ENCODE measurements around the gene ZNF532. TPM values are rescaled to one million over a fixed set of nuclear protein-coding genes. Genes with fewer than 3 reads are reported as not detected.

Gene ZNF532
- total and polyA plus RNA-seq, 2 donors (not counting 3 experiments of a cell fraction or from before 2014, with no cell fraction given), result 42.3 to 70.1 TPM

DNA sequence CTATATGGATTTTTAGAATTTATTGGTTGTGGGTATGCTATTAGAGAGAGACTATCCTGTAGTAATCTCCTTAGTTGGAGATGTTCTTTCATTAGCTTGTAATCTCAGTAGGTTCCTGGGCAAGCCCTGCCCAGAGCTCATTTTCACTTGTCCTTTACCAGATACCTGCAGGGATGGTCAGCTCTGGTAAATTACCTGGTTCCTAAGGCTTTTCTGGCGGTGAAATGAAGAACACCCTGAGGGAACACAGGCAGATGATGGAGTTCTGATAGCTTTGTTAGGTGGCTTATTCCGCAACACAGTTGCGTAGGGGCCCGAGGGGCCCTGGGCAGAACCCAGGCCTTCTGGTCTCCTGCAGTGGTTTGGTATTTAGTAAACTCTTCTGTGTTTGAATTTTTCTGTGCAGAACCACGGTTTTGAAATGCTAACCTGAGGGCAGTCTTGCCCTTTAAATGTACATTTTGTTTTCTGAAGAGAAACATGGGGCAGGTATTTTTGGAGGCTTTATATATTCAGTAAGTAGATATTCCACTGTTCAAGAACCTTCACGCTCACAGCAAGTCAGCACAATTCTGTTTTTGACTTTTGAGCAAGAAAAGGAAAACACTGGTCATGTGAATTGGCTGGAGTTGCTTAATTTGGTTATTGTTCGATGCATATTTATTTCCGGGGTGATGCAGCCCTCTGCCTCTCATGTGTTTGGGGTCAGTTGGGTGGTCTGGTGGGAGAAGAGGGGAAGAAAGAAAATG is 22.4 kb downstream of the ZNF532 start:
- intact Hi-C loops (cut with micrococcal nuclease) (loop anchor here (1.0 to 2.0 kb wide), 6 partner anchors 20 to 170 kb away; no protein-coding TSS in a partner anchor), dilution Hi-C loops (cut with MboI; ENCODE audit: extremely low pct_ligation_motif_present, low sequenced_read_pairs) (no loop called here)
- Histone ChIP-seq H3K9me3 (replicated peaks; ENCODE audit: control insufficient read depth, insufficient read depth, low read length) (no peaks in the 10 kb centered on the region), H3K27ac (ENCODE audit: insufficient read depth, low read depth, low read length) (peak overlapping the region; percentile 43), H3K79me2 (ENCODE audit: control insufficient read depth, insufficient read depth, low read length) (no peaks in the 10 kb centered on the region), H3K9ac (replicated peaks; ENCODE audit: extremely low read depth, insufficient read depth, low read length) (no peak overlapping the region), H3K9me1 (replicated peaks; ENCODE audit: control insufficient read depth, extremely low read depth, insufficient read depth, low read length) (no peaks in the 10 kb centered on the region), H3K4me1 (ENCODE audit: control insufficient read depth, extremely low read depth, insufficient read depth, low read length) (peaks cover 18% of the 10 kb centered on the region), H3K27me3 (ENCODE audit: control insufficient read depth in 2 of 2, insufficient read depth in 2 of 2, low read length in 2 of 2) (no peaks in the 10 kb centered on the region), H3K4me2 (ENCODE audit: insufficient read depth, low read length) (peak overlapping the region; percentile 32), H3K4me3 (replicated peaks in 1 of 3; ENCODE audit: insufficient read depth in 1 of 3, low read depth in 1 of 3, low read length in 3 of 3) (no peak overlapping the region), H2AFZ (ENCODE audit: low read depth, low read length) (no peak overlapping the region), H4K20me1 (replicated peaks; ENCODE audit: control insufficient read depth, extremely low read depth, insufficient read depth, low read length) (peaks cover 2% of the 10 kb centered on the region), H3K36me3 (ENCODE audit: control insufficient read depth in 2 of 2, extremely low read depth in 1 of 2, insufficient read depth in 2 of 2, low read length in 2 of 2) (no peaks in the 10 kb centered on the region)
- FAIRE-seq (no peak), DNase-seq (ENCODE audit: low read depth, low spot score) (no peak)
- POLR2A ChIA-PET, result no interaction called here
- CTCF ChIA-PET, result interaction anchor here (0.7 to 1.5 kb wide), 5 partner anchors 20 to 184 kb away, joined by 3 to 4 read pairs (median 4); no protein-coding TSS in a partner anchor
- BruUV-seq (replicated peaks), result no TSS peak
- TF ChIP-seq POLR2A (IDR thresholded peaks at IDR 0.05; ENCODE audit: low read depth, low read length), result no peak
- no peak for TF ChIP-seq JUN (IDR thresholded peaks at IDR 0.05; ENCODE audit: borderline replicate concordance, insufficient read depth, insufficient read length, low read depth)
- TF ChIP-seq, protein P1, sequence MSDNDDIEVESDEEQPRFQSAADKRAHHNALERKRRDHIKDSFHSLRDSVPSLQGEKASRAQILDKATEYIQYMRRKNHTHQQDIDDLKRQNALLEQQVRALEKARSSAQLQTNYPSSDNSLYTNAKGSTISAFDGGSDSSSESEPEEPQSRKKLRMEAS (IDR thresholded peaks at IDR 0.05; ENCODE audit: insufficient read depth, insufficient read length), result no peak

DNA sequence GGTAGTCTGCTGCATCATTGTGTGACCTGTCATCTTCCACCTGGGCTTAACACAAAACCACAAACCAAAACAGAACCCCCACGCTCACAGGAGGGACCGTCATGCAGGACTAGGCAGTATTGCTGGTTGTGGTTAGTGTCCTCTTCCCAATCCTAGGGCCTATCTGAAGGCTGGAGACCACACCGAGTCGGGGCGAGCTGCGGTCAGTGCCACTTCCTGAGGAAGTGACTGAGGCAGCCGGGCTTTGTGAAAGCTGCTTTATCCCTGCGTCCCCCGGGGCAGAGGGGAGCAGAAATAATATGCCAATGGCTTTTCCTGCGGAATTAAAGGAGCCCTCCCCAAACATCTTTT is 22.9 kb downstream of the ZNF532 start:
- FAIRE-seq (peak; percentile 89), DNase-seq (ENCODE audit: low read depth, low spot score) (peak; percentile 78)
- Histone ChIP-seq H3K4me1 (ENCODE audit: control insufficient read depth, extremely low read depth, insufficient read depth, low read length) (peaks cover 18% of the 10 kb centered on the region), H3K9me1 (replicated peaks; ENCODE audit: control insufficient read depth, extremely low read depth, insufficient read depth, low read length) (no peaks in the 10 kb centered on the region), H3K9me3 (replicated peaks; ENCODE audit: control insufficient read depth, insufficient read depth, low read length) (no peaks in the 10 kb centered on the region), H3K27me3 (ENCODE audit: control insufficient read depth in 2 of 2, insufficient read depth in 2 of 2, low read length in 2 of 2) (no peaks in the 10 kb centered on the region), H3K79me2 (ENCODE audit: control insufficient read depth, insufficient read depth, low read length) (no peaks in the 10 kb centered on the region), H4K20me1 (replicated peaks; ENCODE audit: control insufficient read depth, extremely low read depth, insufficient read depth, low read length) (peaks cover 2% of the 10 kb centered on the region), H3K4me2 (ENCODE audit: insufficient read depth, low read length) (peak overlapping the region; percentile 32), H2AFZ (ENCODE audit: low read depth, low read length) (no peak overlapping the region), H3K4me3 (replicated peaks in 1 of 3; ENCODE audit: insufficient read depth in 1 of 3, low read depth in 1 of 3, low read length in 3 of 3) (no peak overlapping the region), H3K27ac (ENCODE audit: insufficient read depth, low read depth, low read length) (peak overlapping the region; percentile 43), H3K36me3 (ENCODE audit: control insufficient read depth in 2 of 2, extremely low read depth in 1 of 2, insufficient read depth in 2 of 2, low read length in 2 of 2) (no peaks in the 10 kb centered on the region), H3K9ac (replicated peaks; ENCODE audit: extremely low read depth, insufficient read depth, low read length) (no peak overlapping the region)
- BruUV-seq (replicated peaks), result no TSS peak
- CTCF ChIA-PET, result interaction anchor here (0.6 to 1.5 kb wide), 6 partner anchors 21 to 183 kb away, joined by 3 to 4 read pairs (median 4); no protein-coding TSS in a partner anchor
- intact Hi-C loops (cut with micrococcal nuclease), result loop anchor here (1.0 to 2.0 kb wide), 5 partner anchors 21 to 170 kb away; no protein-coding TSS in a partner anchor
- dilution Hi-C loops (cut with MboI; ENCODE audit: extremely low pct_ligation_motif_present, low sequenced_read_pairs), result no loop called here
- POLR2A ChIA-PET, result no interaction called here
- TF ChIP-seq POLR2A (IDR thresholded peaks at IDR 0.05; ENCODE audit: low read depth, low read length) (peak; percentile 42), GATA2 (IDR thresholded peaks at IDR 0.05; ENCODE audit: insufficient read depth, insufficient read length, low read depth, low read length) (peak; percentile 75), JUN (IDR thresholded peaks at IDR 0.05; ENCODE audit: borderline replicate concordance, insufficient read depth, insufficient read length, low read depth) (peak; percentile 33), POLR2AphosphoS5 (IDR thresholded peaks at IDR 0.05; ENCODE audit: insufficient read depth, low read depth, low read length) (peak; percentile 86), EZH2 (IDR thresholded peaks at IDR 0.05; ENCODE audit: borderline replicate concordance, low read depth, low read length, severe bottlenecking) (no peak), FOS (IDR thresholded peaks at IDR 0.05; ENCODE audit: borderline replicate concordance, insufficient read depth, low read length) (peak; percentile 65), MYC (IDR thresholded peaks at IDR 0.05; ENCODE audit: low read depth, low read length) (no peak)
- TF ChIP-seq, protein P1 (IDR thresholded peaks at IDR 0.05; ENCODE audit: insufficient read depth, insufficient read length), result no peak
- TF ChIP-seq, protein P2, sequence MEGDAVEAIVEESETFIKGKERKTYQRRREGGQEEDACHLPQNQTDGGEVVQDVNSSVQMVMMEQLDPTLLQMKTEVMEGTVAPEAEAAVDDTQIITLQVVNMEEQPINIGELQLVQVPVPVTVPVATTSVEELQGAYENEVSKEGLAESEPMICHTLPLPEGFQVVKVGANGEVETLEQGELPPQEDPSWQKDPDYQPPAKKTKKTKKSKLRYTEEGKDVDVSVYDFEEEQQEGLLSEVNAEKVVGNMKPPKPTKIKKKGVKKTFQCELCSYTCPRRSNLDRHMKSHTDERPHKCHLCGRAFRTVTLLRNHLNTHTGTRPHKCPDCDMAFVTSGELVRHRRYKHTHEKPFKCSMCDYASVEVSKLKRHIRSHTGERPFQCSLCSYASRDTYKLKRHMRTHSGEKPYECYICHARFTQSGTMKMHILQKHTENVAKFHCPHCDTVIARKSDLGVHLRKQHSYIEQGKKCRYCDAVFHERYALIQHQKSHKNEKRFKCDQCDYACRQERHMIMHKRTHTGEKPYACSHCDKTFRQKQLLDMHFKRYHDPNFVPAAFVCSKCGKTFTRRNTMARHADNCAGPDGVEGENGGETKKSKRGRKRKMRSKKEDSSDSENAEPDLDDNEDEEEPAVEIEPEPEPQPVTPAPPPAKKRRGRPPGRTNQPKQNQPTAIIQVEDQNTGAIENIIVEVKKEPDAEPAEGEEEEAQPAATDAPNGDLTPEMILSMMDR (IDR thresholded peaks at IDR 0.05; ENCODE audit: extremely low read depth in 1 of 2, insufficient read depth in 1 of 2, low read depth in 1 of 2, low read length in 2 of 2), result no peak
